H1 (cell line): ENCODE results near the gene CRTC3.

ENCODE experiments used
- CHD2 ChIP-seq: IDR thresholded peaks from 2 replicates; pipeline ENCODE4 v1.6.1; 2012; ENCODE audit warnings: low read length, improper control_type of control experiment
- TCF12 ChIP-seq: IDR thresholded peaks from 2 replicates; pipeline ENCODE4 v1.6.1; 2011; ENCODE audit warnings: low read depth, mild to moderate bottlenecking, low read length
- TF ChIP-seq, protein P1 (sequence below), 3 experiments: IDR thresholded peaks; 1 replicate in 2 of 3; 2 replicates in 1 of 3; pipeline versions ENCODE4 v1.5.1 to v1.6.1; 2011; ENCODE audit warnings: low read length in 3 of 3, mild to moderate bottlenecking in 3 of 3, inconsistent platforms in 2 of 3, low read depth in 1 of 3, moderate library complexity in 1 of 3; ENCODE audit not compliant: insufficient read depth in 1 of 3; ENCODE audit errors: control extremely low read depth in 1 of 3

DNA sequence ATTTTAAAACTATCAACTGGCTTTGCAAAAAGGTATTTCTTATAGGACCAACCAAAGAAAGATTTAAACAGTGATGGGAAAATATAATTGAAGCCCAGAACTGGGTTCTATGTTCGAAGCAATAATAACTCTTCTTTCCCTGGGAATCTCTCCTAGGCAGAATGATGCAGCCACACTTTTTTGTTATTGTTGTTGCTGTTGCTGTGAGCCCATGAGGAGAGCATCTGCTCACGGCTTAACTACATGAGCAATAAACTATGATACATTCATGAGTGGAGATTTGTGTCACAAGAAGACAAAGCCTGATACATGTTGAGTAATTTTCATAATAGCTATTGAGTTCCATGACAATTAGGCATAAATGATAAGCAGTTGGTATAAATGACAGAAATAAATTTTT lies 80.5 kb downstream of the CRTC3 start:
- TF ChIP-seq, protein P1, sequence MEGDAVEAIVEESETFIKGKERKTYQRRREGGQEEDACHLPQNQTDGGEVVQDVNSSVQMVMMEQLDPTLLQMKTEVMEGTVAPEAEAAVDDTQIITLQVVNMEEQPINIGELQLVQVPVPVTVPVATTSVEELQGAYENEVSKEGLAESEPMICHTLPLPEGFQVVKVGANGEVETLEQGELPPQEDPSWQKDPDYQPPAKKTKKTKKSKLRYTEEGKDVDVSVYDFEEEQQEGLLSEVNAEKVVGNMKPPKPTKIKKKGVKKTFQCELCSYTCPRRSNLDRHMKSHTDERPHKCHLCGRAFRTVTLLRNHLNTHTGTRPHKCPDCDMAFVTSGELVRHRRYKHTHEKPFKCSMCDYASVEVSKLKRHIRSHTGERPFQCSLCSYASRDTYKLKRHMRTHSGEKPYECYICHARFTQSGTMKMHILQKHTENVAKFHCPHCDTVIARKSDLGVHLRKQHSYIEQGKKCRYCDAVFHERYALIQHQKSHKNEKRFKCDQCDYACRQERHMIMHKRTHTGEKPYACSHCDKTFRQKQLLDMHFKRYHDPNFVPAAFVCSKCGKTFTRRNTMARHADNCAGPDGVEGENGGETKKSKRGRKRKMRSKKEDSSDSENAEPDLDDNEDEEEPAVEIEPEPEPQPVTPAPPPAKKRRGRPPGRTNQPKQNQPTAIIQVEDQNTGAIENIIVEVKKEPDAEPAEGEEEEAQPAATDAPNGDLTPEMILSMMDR (IDR thresholded peaks at IDR 0.05; ENCODE audit: control extremely low read depth in 1 of 3, insufficient read depth in 1 of 3, low read depth in 1 of 3, low read length in 3 of 3): no peak
- no peak for TF ChIP-seq CHD2
- TF ChIP-seq TCF12: no peak
